Measurements from ENCODE around the gene MRNIP. TPM values are rescaled to one million over a fixed set of nuclear protein-coding genes. Genes with fewer than 3 reads are reported as not detected.

MRNIP gene
- total RNA-seq, 1 donor from 2014 or later = 11.8 TPM

DNA sequence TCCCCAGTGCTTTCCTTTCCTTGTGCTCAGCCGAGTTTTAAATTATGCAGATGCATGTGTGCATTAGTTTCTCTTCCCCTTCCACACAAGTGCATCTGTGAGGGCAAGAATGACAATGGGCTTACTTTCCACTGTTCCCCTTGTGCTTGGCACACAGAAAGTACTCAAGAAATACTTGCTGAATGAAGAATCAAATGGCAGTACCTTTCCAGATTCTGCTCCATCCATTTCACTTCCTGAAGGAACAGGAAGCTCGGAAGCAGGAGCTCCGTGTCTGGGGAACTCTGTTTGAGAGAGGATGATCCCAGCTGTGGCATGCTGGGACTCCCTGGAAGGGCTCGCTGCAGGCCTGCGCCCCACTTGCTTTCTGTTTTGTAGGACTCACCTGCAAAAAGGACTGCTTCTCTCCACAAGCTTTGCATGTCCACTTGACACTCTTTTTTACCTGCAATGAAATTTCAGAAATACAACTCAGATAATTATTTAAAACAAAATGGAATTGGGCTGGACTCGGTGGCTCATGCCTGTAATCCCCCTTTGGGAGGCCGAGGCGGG, 5.5 kb downstream of the MRNIP start:
- Histone ChIP-seq H3K36me3 (ENCODE audit: control insufficient read depth, insufficient read depth, low read length) (peaks cover 15% of the 10 kb centered on the region), H3K4me3 (ENCODE audit: low read depth, low read length) (no peak overlapping the region), H3K27me3 (ENCODE audit: control insufficient read depth, insufficient read depth, low read length) (no peaks in the 10 kb centered on the region)
- DNase-seq (ENCODE audit: low read depth) (no peak), FAIRE-seq (no peak)
- TF ChIP-seq, protein P1, sequence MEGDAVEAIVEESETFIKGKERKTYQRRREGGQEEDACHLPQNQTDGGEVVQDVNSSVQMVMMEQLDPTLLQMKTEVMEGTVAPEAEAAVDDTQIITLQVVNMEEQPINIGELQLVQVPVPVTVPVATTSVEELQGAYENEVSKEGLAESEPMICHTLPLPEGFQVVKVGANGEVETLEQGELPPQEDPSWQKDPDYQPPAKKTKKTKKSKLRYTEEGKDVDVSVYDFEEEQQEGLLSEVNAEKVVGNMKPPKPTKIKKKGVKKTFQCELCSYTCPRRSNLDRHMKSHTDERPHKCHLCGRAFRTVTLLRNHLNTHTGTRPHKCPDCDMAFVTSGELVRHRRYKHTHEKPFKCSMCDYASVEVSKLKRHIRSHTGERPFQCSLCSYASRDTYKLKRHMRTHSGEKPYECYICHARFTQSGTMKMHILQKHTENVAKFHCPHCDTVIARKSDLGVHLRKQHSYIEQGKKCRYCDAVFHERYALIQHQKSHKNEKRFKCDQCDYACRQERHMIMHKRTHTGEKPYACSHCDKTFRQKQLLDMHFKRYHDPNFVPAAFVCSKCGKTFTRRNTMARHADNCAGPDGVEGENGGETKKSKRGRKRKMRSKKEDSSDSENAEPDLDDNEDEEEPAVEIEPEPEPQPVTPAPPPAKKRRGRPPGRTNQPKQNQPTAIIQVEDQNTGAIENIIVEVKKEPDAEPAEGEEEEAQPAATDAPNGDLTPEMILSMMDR (IDR thresholded peaks at IDR 0.05; ENCODE audit: insufficient read depth, low read length, severe bottlenecking) = no peak

DNA sequence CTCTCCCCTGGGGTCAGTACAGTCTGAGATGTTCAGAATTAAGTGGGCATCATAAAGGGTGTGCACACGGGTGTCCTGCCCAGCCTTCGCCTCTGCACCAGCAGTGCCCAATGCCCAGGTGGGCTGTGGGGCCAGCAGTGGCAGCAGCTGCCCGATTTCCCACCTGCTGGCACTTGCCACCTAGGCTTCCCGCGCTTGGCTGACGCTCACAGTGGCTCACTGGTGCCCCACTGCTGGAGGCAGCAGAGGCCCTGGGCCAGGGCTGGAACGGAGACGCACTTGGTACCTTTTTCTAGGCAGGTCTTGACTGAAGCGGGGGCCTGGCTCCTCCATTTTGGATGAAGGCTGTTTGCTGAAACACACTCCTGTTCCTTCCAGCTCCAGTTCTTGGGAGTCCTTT, 17.0 kb downstream of the MRNIP start:
- TF ChIP-seq, protein P1 (IDR thresholded peaks at IDR 0.05; ENCODE audit: insufficient read depth, low read length, severe bottlenecking) = no peak
- FAIRE-seq (no peak), DNase-seq (ENCODE audit: low read depth) (no peak)
- Histone ChIP-seq H3K27me3 (ENCODE audit: control insufficient read depth, insufficient read depth, low read length) (no peaks in the 10 kb centered on the region), H3K36me3 (ENCODE audit: control insufficient read depth, insufficient read depth, low read length) (peaks cover 9% of the 10 kb centered on the region), H3K4me3 (ENCODE audit: low read depth, low read length) (no peak overlapping the region)

DNA sequence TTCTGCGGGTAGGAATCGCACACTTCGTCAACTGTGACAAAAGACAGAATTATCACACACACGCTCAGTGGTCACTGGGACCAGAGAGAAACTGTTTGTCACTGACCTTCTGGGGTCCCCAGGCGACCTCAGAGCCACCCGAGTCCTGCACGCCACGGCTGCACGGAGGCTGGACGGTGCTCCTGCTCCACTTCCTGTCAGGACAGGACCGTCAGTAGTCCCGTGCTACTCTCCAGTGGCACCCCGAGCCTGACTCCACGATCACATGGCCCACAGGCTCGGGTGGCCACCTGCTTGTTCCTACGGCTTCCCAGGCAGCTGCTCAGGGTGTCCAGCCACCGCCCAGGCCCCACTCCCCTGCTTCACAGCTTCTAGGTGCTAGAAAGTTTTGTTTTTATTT, 17.9 kb downstream of the MRNIP start:
- FAIRE-seq = no peak
- H3K36me3 ChIP-seq (ENCODE audit: control insufficient read depth, insufficient read depth, low read length) = peaks cover 16% of the 10 kb centered on the region

DNA sequence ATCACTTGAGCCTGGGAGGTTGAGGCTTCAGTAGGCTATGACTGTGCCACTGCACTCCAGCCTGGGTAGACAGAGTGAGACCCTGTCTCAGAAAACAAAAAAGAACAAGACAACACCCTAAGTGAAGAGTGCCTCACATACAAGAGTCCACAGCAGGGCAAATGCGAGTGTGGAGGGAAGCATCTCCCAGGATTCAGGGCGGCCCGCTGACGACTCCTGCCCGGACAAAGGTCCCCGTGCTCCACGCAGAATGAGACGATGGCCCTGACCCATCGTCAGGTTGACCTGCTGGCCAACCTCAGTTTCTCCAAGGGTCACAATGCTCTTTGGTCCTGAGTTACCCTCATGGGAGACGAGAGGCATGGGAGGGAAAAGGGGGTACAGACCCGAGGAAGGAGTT, 18.3 kb downstream of the MRNIP start:
- DNase-seq (ENCODE audit: low read depth) (no peak), FAIRE-seq (no peak)
- Histone ChIP-seq H3K27me3 (ENCODE audit: control insufficient read depth, insufficient read depth, low read length) (no peaks in the 10 kb centered on the region), H3K36me3 (ENCODE audit: control insufficient read depth, insufficient read depth, low read length) (peaks cover 16% of the 10 kb centered on the region), H3K4me3 (ENCODE audit: low read depth, low read length) (no peak overlapping the region)
- TF ChIP-seq, protein P1 (IDR thresholded peaks at IDR 0.05; ENCODE audit: insufficient read depth, low read length, severe bottlenecking) = no peak

More for the DNA sequence above, 17.9 kb downstream of the MRNIP start:
- no peak for DNase-seq (ENCODE audit: low read depth)
- H3K27me3 ChIP-seq (ENCODE audit: control insufficient read depth, insufficient read depth, low read length) = no peaks in the 10 kb centered on the region
- TF ChIP-seq, protein P1 (IDR thresholded peaks at IDR 0.05; ENCODE audit: insufficient read depth, low read length, severe bottlenecking) = no peak
- no peak overlapping the region for H3K4me3 ChIP-seq (ENCODE audit: low read depth, low read length)

DNA sequence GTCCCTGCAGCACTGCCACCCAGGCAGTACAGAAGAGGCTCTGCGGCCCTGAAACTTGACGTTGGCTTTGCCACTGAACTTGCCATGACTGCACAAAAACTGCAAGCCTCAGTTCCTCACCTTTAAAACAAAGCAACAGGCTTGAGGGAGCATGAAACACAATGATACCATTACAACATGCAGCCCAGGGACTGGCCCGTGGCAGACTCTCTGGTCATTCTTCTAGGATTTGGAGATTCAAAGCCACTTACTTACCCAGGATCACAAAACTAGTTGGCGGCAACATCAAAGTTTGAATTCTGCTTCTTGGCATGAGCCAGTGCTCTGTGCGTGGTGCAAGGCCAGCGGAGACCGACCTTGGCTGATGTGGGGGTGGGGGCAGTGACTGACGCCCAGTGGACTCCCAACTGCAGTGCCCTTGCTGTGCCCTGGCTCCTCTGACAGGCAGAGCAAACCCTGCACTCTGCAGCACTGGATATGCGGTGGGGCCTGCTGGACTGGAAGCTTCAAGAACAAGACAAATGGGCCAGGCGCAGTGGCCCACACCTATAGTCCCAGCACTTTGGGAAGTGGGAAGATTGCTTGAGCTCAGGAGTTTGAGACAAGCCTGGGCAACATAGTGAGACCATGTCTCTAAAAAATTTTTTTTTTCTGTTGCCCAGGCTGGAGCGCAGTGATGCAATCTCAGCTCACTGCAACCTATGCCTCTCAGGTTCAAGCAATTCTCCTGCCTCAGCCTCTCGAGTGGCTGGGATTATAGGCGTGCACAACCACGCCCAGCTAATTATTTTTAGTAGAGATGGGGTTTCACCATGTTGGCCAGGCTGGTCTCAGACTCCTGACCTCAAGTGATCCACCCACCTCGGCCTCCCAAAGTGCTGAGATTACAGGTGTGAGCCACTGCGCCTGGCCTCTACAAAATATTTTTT, 19.0 kb downstream of the MRNIP start:
- H3K27me3 ChIP-seq (ENCODE audit: control insufficient read depth, insufficient read depth, low read length) = no peaks in the 10 kb centered on the region
- H3K36me3 ChIP-seq (ENCODE audit: control insufficient read depth, insufficient read depth, low read length) = peaks cover 16% of the 10 kb centered on the region
- FAIRE-seq (no peak), DNase-seq (ENCODE audit: low read depth) (no peak)
- H3K4me3 ChIP-seq (ENCODE audit: low read depth, low read length) = no peak overlapping the region
- TF ChIP-seq, protein P1 (IDR thresholded peaks at IDR 0.05; ENCODE audit: insufficient read depth, low read length, severe bottlenecking) = no peak
